GM12878 (cell line): ENCODE data around the gene TAF10. TPM values are rescaled to one million over a fixed set of nuclear protein-coding genes. Genes with fewer than 3 reads are reported as not detected.

Source experiments
- ATAC-seq: fragments of 200-7000 bp; cut with Tn5 transposase; 3 replicates; pipeline ENCODE4 v1.9.1; 2020; ENCODE audit warnings: mild to moderate bottlenecking, moderate library complexity
- BruUV-seq: library from RNA; stranded (reverse); fragments of 400-500 nt; replicated peaks from 2 replicates; lab custom pipeline; 2021; lab: Mats Ljungman, UMichigan
- CTCF ChIA-PET: fragments of 300-600 bp; sonication (Branson Sonifier 250); formaldehyde crosslinking; extraction: SDS; loops from one replicate; lab custom pipeline; 2021; ENCODE audit warnings: inconsistent platforms; lab: Yijun Ruan, JAX
- POLR2A ChIA-PET: fragments of 350-600 bp; formaldehyde crosslinking; extraction: SDS; loops from one replicate; lab custom pipeline; 2021; ENCODE audit warnings: inconsistent platforms; lab: Charles Lee
- RAD21 ChIA-PET: fragments of 300-600 bp; sonication (Branson Sonifier 250); formaldehyde crosslinking; loops from one replicate; lab custom pipeline; 2023; ENCODE audit warnings: antibody characterized with exemption; ENCODE audit not compliant: unreplicated experiment; lab: Charles Lee
- SMC1A ChIA-PET: fragments of 300-600 bp; sonication (Branson Sonifier 250); formaldehyde crosslinking; loops from one replicate; lab custom pipeline; 2023; ENCODE audit not compliant: unreplicated experiment, uncharacterized antibody; lab: Charles Lee
- DNase-seq: peaks from one replicate; pipeline ENCODE4 v3.0.0-alpha.2; 2011; ENCODE audit warnings: low read depth, low spot score
- FAIRE-seq: peaks from 3 replicates; lab custom pipeline; 2011; peaks lifted over from hg19 to GRCh38; lab: Jason Lieb, UNC
- H2AFZ ChIP-seq: 2 replicates; pipeline ENCODE4 v1.6.0; 2011; ENCODE audit warnings: low read depth, low read length, control low read depth; ENCODE audit not compliant: control insufficient read depth
- H3K27ac ChIP-seq: 2 replicates; pipeline ENCODE4 v1.5.1; 2011; ENCODE audit warnings: control low read depth; ENCODE audit not compliant: control insufficient read depth, insufficient read depth
- H3K27me3 ChIP-seq, 2 experiments: replicated peaks in 1 of 2; 2 replicates each; pipeline versions ENCODE4 v1.6.0 to v1.6.1; 2011; ENCODE audit warnings: low read length in 1 of 2; ENCODE audit not compliant: control insufficient read depth in 2 of 2, insufficient read depth in 2 of 2
- H3K36me3 ChIP-seq, 2 experiments: 2 replicates each; pipeline ENCODE4 v1.5.1; 2011; ENCODE audit warnings: low read length in 1 of 2; ENCODE audit not compliant: control insufficient read depth in 2 of 2, insufficient read depth in 2 of 2
- H3K4me1 ChIP-seq: 2 replicates; pipeline ENCODE4 v1.6.1; 2011; ENCODE audit warnings: mild to moderate bottlenecking, low read length, moderate library complexity, mixed read lengths; ENCODE audit not compliant: control insufficient read depth, insufficient read depth
- H3K4me2 ChIP-seq: 2 replicates; pipeline ENCODE4 v1.6.0; 2011; ENCODE audit warnings: control low read depth; ENCODE audit not compliant: control insufficient read depth, insufficient read depth
- H3K4me3 ChIP-seq: fragments of 200-600 bp; sonication (generic); 2 replicates; pipeline ENCODE4 v1.5.1; 2016
- H3K79me2 ChIP-seq: 2 replicates; pipeline ENCODE4 v1.6.0; 2011; ENCODE audit warnings: low read length; ENCODE audit not compliant: control insufficient read depth, insufficient read depth
- H3K9ac ChIP-seq: 2 replicates; pipeline ENCODE4 v1.8.0; 2011; ENCODE audit warnings: low read length, control low read depth, mixed read lengths; ENCODE audit not compliant: control insufficient read depth, insufficient read depth
- H3K9me3 ChIP-seq: replicated peaks from 3 replicates; pipeline ENCODE4 v1.5.1; 2011; ENCODE audit warnings: mild to moderate bottlenecking, low read length; ENCODE audit not compliant: control insufficient read depth, insufficient read depth
- H4K20me1 ChIP-seq: 2 replicates; pipeline ENCODE4 v1.6.0; 2011; ENCODE audit not compliant: control insufficient read depth, insufficient read depth
- CHD1 ChIP-seq: IDR thresholded peaks from 2 replicates; pipeline ENCODE4 v1.6.1; 2012; ENCODE audit warnings: low read depth, low read length, improper control_type of control experiment
- IKZF1 ChIP-seq: fragments of 450-650 bp; conservative IDR thresholded peaks from 2 replicates; pipeline ENCODE4 v1.6.1; 2017; ENCODE audit warnings: antibody characterized with exemption, mild to moderate bottlenecking
- JUNB ChIP-seq: IDR thresholded peaks from 2 replicates; pipeline ENCODE4 v1.6.1; 2016; ENCODE audit warnings: antibody characterized with exemption, mild to moderate bottlenecking
- KDM1A ChIP-seq: fragments of 200-600 bp; sonication (generic); IDR thresholded peaks from 2 replicates; pipeline ENCODE4 v1.6.1; 2016; ENCODE audit warnings: borderline replicate concordance
- NFYA ChIP-seq: IDR thresholded peaks from 2 replicates; pipeline ENCODE4 v1.6.1; 2011; ENCODE audit warnings: low read depth, mild to moderate bottlenecking, low read length, improper control_type of control experiment, borderline replicate concordance
- NR2C1 ChIP-seq: fragments of 450-650 bp; IDR thresholded peaks from 2 replicates; pipeline ENCODE4 v1.6.1; 2017; ENCODE audit warnings: antibody characterized with exemption, mild to moderate bottlenecking, moderate library complexity
- SIX5 ChIP-seq: IDR thresholded peaks from 2 replicates; pipeline ENCODE4 v1.6.1; 2011; ENCODE audit warnings: mild to moderate bottlenecking, low read depth, low read length, moderate library complexity; ENCODE audit not compliant: severe bottlenecking
- SUZ12 ChIP-seq: fragments of 200-600 bp; sonication (generic); IDR thresholded peaks from one replicate; pipeline ENCODE4 v1.6.1; 2018; ENCODE audit warnings: antibody characterized with exemption, mild to moderate bottlenecking; ENCODE audit not compliant: unreplicated experiment
- TCF3 ChIP-seq: IDR thresholded peaks from 2 replicates; pipeline ENCODE4 v1.6.1; 2012; ENCODE audit warnings: low read depth, mild to moderate bottlenecking, low read length, borderline replicate concordance; ENCODE audit not compliant: insufficient read depth
- YY1 ChIP-seq: IDR thresholded peaks from 2 replicates; pipeline ENCODE4 v1.6.1; 2011; ENCODE audit warnings: low read depth, mild to moderate bottlenecking, low read length
- ZNF622 ChIP-seq: fragments of 450-650 bp; IDR thresholded peaks from 2 replicates; pipeline ENCODE4 v1.6.1; 2017; ENCODE audit warnings: mild to moderate bottlenecking, inconsistent platforms
- ZNF687 ChIP-seq: fragments of 450-650 bp; IDR thresholded peaks from 2 replicates; pipeline ENCODE4 v1.6.1; 2017; ENCODE audit warnings: mild to moderate bottlenecking, moderate library complexity
- ZSCAN29 ChIP-seq: fragments of 450-650 bp; IDR thresholded peaks from 2 replicates; pipeline ENCODE4 v1.6.1; 2017; ENCODE audit warnings: mild to moderate bottlenecking, moderate library complexity
- ZZZ3 ChIP-seq: IDR thresholded peaks from 2 replicates; pipeline ENCODE4 v1.6.1; 2011; ENCODE audit warnings: low read depth; ENCODE audit not compliant: control insufficient read depth, insufficient read length
- WGBS: methylation state at CpG from one replicate; pipeline ENCODE4 v1.1.6; 2016; ENCODE audit warnings: low lambda C conversion rate; ENCODE audit not compliant: insufficient replicate concordance, insufficient coverage; ENCODE audit errors: missing lambda C conversion rate; 5-methylcytosine and 5-hydroxymethylcytosine counted together
- in situ Hi-C: fragments of 300-500 bp; cut with MboI; formaldehyde crosslinking; loops from 9 replicates; pipeline ENCODE4 v1.14.3; 2018; ENCODE audit warnings: mixed read lengths
- intact Hi-C: fragments of 100-400 bp; cut with micrococcal nuclease; formaldehyde crosslinking; loops from one replicate; pipeline ENCODE4 v1.14.2; 2022; ENCODE audit not compliant: unreplicated experiment
- polyA plus RNA-seq, 11 experiments: library from polyadenylated mRNA; depleted of rRNA in 4 of 11; unstranded in 6 of 11; stranded (reverse) in 5 of 11; fragments of >200 nt; fragmentation: Nextera tagmentation in 4 of 11; fragmentation: Illumina TruSeq in 1 of 11; extraction: Ambion mirVana in 4 of 11; extraction: Trizol in 1 of 11; gene quantifications; 1 replicate in 1 of 11; 2 replicates in 10 of 11; pipeline versions ENCODE4 v1.2.1 to v1.2.3, GENCODE V29; 2011 to 2016; ENCODE audit warnings: inconsistent platforms in 2 of 11, missing spikeins in 2 of 11, low read depth in 1 of 11
- total RNA-seq, 4 experiments: library from RNA; depleted of rRNA in 3 of 4; stranded (reverse); fragments of >200 nt in 3 of 4; fragmentation: Illumina TruSeq in 1 of 4; extraction: Trizol in 1 of 4; gene quantifications; 2 replicates each; pipeline versions ENCODE4 v1.2.1 to v1.2.3, GENCODE V29; 2013 to 2021

Gene TAF10
- total and polyA plus RNA-seq, 10 of the 15 experiments (the other 5 are each of a cell fraction or from before 2014, with no cell fraction given) = 26.7 to 251 (median 149) TPM

GRCh38 chr11:6615882-6616585 lies 4.0 kb upstream of the TAF10 start:
- no peak for TF ChIP-seq KDM1A
- no peak for TF ChIP-seq YY1
- no peak for TF ChIP-seq NR2C1
- TF ChIP-seq SIX5 = no peak
- TF ChIP-seq, all 136 proteins: peak for 0
- H3K9me3 ChIP-seq = no peaks in the 10 kb centered on the region
- no TSS peak for BruUV-seq
- 81% methylated on average over 9 of the region's 9 CpGs for WGBS
- no peaks in the 10 kb centered on the region for H4K20me1 ChIP-seq
- no peak overlapping the region for H3K27ac ChIP-seq
- peaks cover 0 to 8% of the 10 kb centered on the region in 2 experiments; a peak in 3 of 4 replicates for H3K36me3 ChIP-seq
- CTCF ChIA-PET = interaction anchor here (1.0 to 1.3 kb wide), 2 partner anchors 85 to 122 kb away, joined by 5 read pairs; no protein-coding TSS in a partner anchor
- POLR2A ChIA-PET = interaction anchor here (1.0 kb wide), 1 partner anchor 9 kb away, joined by 3 read pairs; no protein-coding TSS in a partner anchor
- SMC1A ChIA-PET = interaction anchor here (3.4 kb wide), 1 partner anchor 9 kb away, joined by 19 read pairs; no protein-coding TSS in a partner anchor
- no peaks in the 10 kb centered on the region for H3K27me3 ChIP-seq
- peaks cover 20% of the 10 kb centered on the region for H3K79me2 ChIP-seq
- intact Hi-C loops = loop anchor here (10.0 kb wide), 1 partner anchor 909 kb away; no protein-coding TSS in a partner anchor
- peaks cover 14% of the 10 kb centered on the region for H3K4me1 ChIP-seq
- H2AFZ ChIP-seq = no peak overlapping the region
- no peak overlapping the region for H3K9ac ChIP-seq
- H3K4me3 ChIP-seq = no peak overlapping the region
- FAIRE-seq = no peak
- ATAC-seq = no peak
- H3K4me2 ChIP-seq = no peak overlapping the region
- no peak for DNase-seq
- RAD21 ChIA-PET = no interaction called here
- in situ Hi-C loops = loop anchor here (10.0 kb wide), 1 partner anchor 909 kb away; no protein-coding TSS in a partner anchor

GRCh38 chr11:6615046-6615445 lies 3.0 kb upstream of the TAF10 start:
- no peak for DNase-seq
- FAIRE-seq = no peak
- Histone ChIP-seq H2AFZ (no peak overlapping the region), H3K9me3 (no peaks in the 10 kb centered on the region), H3K27me3 (no peaks in the 10 kb centered on the region), H3K4me2 (no peak overlapping the region), H3K4me3 (no peak overlapping the region), H4K20me1 (no peaks in the 10 kb centered on the region), H3K27ac (no peak overlapping the region), H3K36me3 (peaks cover 4 to 17% of the 10 kb centered on the region in 2 experiments), H3K9ac (no peak overlapping the region), H3K79me2 (peaks cover 24% of the 10 kb centered on the region), H3K4me1 (peaks cover 21% of the 10 kb centered on the region)
- 88% methylated on average over 5 of the region's 5 CpGs for WGBS
- no peak for ATAC-seq
- intact Hi-C loops = loop anchor here (10.0 kb wide), 1 partner anchor 910 kb away; no protein-coding TSS in a partner anchor
- in situ Hi-C loops = loop anchor here (10.0 kb wide), 1 partner anchor 910 kb away; no protein-coding TSS in a partner anchor
- ChIA-PET SMC1A (no interaction called here), RAD21 (no interaction called here), CTCF (no interaction called here), POLR2A (no interaction called here)
- no TSS peak for BruUV-seq
- no peak for TF ChIP-seq ZZZ3
- TF ChIP-seq ZNF687 = no peak
- no peak for TF ChIP-seq JUNB
- TF ChIP-seq CHD1 = no peak
- TF ChIP-seq NFYA = no peak
- no peak for TF ChIP-seq TCF3
- no peak for TF ChIP-seq SUZ12
- TF ChIP-seq IKZF1 = no peak
- no peak for TF ChIP-seq ZSCAN29
- TF ChIP-seq ZNF622 = no peak
